ENCODE data around the gene GLYR1. TPM values are rescaled to one million over a fixed set of nuclear protein-coding genes. Genes with fewer than 3 reads are reported as not detected.

Gene GLYR1
- polyA plus RNA-seq, 6 donors from 2014 or later, result 27.8 to 49.6 (median 37.3) TPM

DNA sequence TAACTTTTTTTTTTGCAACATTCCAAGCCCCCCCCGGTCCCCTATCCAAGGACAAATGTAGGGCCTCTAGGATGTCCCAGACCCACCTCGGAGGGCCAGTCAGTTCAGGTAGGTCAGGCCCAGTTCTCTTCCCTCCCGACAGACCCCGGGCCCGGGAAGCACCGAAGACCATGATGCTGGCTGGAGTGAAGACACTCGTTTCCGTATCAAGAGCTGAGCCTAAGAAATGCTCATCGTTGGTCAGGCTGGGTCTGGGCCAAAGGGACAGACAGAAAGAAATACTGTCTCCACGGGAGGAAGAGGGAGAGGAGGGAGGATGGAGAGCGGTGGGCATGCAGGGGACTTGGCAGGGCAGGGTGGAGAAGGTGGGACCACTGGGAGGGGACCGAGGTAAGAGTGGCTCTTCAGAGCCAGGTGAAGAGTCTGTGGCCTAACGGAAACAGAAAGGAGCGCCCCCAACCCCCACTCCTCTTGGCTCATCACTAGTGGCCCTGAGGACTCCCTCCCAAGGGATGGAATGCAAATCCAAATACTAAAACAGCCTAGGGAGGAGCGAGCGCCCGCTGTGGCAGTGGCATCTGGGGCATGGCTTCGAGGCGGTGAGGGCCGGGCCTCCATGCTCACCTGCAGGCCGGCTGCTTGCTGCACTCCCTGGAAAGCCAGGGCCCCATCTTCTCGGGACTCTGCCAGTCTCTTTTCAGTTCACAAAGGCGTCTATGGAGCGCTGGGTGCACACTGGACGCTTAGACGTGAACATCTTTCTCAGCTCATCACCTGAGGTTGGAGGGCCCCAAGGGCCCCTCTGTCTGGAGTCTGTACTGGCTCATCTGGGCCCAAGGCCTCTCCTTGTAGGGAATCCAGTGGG is 43.0 kb downstream of the GLYR1 start:
- Mint-ChIP-seq H3K27ac (peak overlapping the region in 1 of 6 donors; percentile 18), H3K27me3 (no peaks in the 10 kb centered on the region), H3K4me1 (peaks cover 15 to 33% (median 21%) of the 10 kb centered on the region in 3 donors), H3K36me3 (no peaks in the 10 kb centered on the region), H3K4me3 (peak overlapping the region; percentile 39 to 88 (median 77)), H3K9me3 (no peaks in the 10 kb centered on the region)
- no peak for DNase-seq
- no peak for ATAC-seq (ENCODE audit: low read depth in 2 of 2)

DNA sequence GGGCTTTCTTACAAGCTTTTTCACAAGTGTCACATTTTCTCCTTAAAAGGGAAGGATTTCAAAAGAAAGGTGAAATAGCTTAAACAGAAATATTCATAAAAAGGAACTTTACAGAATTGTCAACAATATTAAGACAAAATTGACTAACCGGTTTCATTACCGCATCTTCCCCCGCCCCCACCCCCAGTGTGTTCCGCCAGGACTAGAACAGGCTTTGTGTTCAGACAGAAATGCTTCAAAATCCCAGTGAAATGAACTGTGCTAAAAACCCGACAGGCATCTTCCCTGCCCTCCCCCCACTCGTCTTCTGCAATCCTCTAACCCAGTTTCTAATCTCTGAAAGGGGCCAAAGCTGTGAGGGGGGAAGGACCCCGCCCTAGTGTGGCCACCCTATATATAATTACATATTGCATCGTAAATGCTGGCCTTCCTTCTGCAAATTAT is 43.7 kb downstream of the GLYR1 start:
- ATAC-seq (ENCODE audit: low read depth in 2 of 2) (no peak), DNase-seq (no peak)
- peak overlapping the region; percentile 81 to 92 (median 86) for H3K4me3 Mint-ChIP-seq
- peaks cover 15 to 38% (median 21%) of the 10 kb centered on the region in 3 donors for H3K4me1 Mint-ChIP-seq
- H3K27ac Mint-ChIP-seq, result peak overlapping the region in 4 of 6 donors; percentile 28 to 82 (median 65)
- no peaks in the 10 kb centered on the region for H3K9me3 Mint-ChIP-seq
- H3K27me3 Mint-ChIP-seq, result no peaks in the 10 kb centered on the region
- no peaks in the 10 kb centered on the region for H3K36me3 Mint-ChIP-seq

DNA sequence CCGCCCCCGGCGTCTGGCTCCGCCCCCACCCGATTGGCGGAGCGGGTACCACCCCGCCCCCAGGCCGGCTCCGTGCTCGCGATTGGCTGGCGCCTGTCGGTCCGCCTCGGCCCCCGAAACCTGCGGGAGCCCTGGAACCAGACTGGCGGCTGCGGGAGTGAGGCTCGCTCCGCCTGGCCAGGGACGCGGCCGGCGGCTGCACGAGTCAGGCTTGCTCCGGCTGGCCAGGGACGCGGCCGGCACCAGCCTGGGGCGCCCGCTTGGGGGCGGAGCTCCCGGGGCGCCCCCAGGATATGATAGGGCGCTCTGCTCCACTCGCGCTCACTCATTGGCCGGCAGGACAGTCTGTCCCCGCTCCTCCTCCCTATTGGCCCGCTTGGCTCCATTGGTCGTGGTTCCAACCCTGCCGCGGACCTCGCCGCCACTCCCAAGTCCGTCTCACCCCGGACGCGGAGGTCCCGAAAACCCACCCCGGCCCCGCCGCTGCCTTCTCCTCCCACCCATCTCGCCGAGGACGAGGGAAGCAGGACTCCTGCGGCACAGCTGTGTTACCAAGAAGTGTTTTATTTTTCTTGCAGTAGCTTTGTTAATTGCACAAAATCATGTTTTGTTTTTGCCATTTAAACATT is 44.3 kb downstream of the GLYR1 start:
- ATAC-seq (ENCODE audit: low read depth in 2 of 2), result peak; percentile 80 to 84
- no peaks in the 10 kb centered on the region for H3K9me3 Mint-ChIP-seq
- H3K4me1 Mint-ChIP-seq, result peaks cover 15 to 38% (median 21%) of the 10 kb centered on the region in 3 donors
- DNase-seq, result peak; percentile 93
- H3K27ac Mint-ChIP-seq, result peak overlapping the region; percentile 28 to 83 (median 70)
- H3K4me3 Mint-ChIP-seq, result peak overlapping the region; percentile 81 to 94 (median 87)
- no peaks in the 10 kb centered on the region for H3K36me3 Mint-ChIP-seq
- no peaks in the 10 kb centered on the region for H3K27me3 Mint-ChIP-seq

DNA sequence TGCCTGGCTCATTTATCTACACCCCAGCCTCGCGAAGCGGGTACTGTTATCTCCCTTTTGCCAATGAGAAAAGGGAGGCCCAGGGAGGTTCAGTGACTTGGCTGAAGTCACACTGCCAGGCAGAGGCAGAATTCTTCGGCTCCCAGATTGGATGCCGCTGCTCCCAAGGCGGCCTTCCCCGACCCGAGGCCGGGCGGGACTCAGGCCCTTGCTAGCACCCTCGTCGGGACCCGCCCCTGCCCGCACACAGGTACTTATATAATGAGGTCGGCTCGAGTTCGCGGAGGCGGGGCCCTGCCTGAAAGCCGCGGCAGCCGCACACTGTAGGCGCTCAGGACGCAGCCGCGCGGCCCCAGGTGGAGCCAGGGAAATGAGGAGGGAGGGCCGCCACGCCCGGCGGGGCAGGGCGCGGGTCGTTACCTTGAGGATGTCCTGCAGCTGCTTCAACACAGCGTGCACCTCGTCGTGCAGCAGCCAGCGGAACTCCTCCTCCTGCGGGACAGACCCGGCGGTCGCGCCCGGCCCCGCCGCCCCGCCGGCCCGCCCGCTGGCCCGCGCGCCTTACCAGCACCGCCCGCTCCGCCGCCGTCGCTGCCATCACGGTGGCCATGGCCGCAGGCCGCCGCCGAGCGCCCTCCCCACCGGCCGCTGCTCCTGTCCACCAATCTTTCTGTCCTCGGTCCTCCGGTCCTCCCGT is 45.0 kb downstream of the GLYR1 start, which contains the start of gene ROGDI:
ROGDI (minus strand) TSS at position 672 of the 697 bp plus-strand sequence; CDS start at position 610, 62 bp downstream.
- no peaks in the 10 kb centered on the region for H3K27me3 Mint-ChIP-seq
- peak; percentile 73 to 77 for ATAC-seq (ENCODE audit: low read depth in 2 of 2)
- peak within 1 kb of the TSS; percentile 57 to 93 (median 75) for H3K27ac Mint-ChIP-seq
- no peaks in the 10 kb centered on the region for H3K36me3 Mint-ChIP-seq
- DNase-seq, result peak; percentile 88
- peak within 1 kb of the TSS; percentile 85 to 94 (median 88) for H3K4me3 Mint-ChIP-seq
- H3K4me1 Mint-ChIP-seq, result peaks cover 15 to 38% (median 21%) of the 10 kb centered on the region in 3 donors
- no peaks in the 10 kb centered on the region for H3K9me3 Mint-ChIP-seq

DNA sequence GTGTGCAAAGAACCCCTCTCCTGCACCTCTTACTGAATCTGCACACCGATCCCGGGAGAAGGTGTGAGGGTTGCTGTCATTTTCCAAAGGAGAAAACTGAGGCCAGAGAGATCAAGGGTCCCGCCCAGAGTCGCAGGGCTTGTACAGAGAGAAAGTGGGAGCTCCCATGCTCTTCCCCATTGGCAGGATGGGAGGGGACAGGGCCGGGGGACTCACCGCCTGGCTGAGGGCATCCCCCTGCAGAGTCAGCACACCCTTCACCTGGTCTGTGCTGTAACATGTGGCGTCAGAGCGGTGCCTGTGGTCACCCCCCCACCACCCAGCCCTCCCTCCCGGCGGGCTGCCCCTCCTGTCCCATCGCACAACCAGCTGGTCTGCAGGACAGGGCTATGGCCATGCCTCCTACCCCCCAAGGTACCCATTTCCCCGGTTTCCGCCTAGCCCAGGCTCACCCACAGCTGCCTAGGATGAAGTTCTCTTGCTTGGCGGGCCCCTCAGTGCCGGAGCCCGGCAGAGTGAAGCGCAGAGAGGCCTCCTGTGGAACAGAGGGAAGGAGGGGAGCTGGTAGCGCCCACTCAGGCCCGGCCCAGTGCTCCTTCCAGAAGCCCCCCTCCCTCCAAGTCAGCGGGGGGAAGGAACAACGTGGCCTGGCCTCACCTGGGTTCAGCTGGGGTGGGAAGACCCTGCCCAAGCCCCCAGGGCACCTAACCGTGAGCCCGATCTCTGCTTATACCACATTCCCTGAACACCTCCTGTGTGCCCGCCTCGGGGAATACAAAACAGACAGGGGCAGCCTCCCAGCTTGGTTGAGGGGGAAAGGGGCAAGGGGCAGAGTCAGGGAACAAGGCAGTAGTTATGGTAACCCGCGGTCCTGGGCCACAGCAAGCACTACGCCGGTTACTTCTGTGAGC is 45.8 kb downstream of the GLYR1 start:
- peaks cover 15 to 38% (median 21%) of the 10 kb centered on the region in 3 donors for H3K4me1 Mint-ChIP-seq
- DNase-seq (peak; percentile 12), ATAC-seq (ENCODE audit: low read depth in 2 of 2) (no peak)
- no peaks in the 10 kb centered on the region for H3K27me3 Mint-ChIP-seq
- H3K4me3 Mint-ChIP-seq, result peak overlapping the region; percentile 85 to 94 (median 88)
- no peaks in the 10 kb centered on the region for H3K9me3 Mint-ChIP-seq
- no peaks in the 10 kb centered on the region for H3K36me3 Mint-ChIP-seq
- H3K27ac Mint-ChIP-seq, result peak overlapping the region in 4 of 6 donors; percentile 62 to 94 (median 88)

DNA sequence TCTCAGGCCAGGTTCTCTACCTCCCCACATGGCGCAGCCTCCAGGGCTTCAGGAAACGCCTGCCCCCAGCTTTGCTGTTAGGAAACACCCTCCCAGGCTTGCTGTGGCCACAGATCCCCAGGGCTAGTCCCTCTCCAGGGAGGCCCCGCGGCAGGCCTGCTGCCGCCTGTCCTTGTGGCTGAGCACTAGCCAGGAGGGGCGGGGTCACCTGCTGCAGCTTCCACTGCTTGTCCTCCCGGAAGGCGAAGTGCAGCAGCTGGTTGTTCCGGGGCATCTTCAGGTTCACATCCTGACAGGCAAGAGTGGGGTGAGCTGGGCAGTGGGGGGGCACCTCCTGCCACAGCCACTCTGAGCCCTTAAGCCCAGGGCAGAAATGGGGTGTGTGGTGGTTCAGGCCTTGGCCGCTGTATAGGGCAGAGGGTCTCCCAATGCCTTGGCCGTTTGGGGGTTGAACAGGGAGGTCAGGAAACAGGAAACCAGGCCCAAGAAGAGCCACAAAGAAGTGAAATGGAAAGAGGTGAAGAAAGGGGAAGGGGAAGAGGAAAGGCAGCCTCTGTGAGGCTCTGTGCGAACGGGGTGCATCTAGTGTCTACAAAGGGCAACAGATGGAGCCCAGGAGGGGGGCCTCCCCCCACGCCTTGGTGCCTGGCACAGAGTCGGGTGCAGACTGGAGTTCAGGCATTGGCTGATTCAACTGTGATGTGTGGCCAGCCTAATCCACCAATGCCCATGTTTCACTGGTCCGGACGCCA is 46.6 kb downstream of the GLYR1 start:
- ATAC-seq (ENCODE audit: low read depth in 2 of 2) (no peak), DNase-seq (no peak)
- Mint-ChIP-seq H3K9me3 (no peaks in the 10 kb centered on the region), H3K4me3 (peak overlapping the region; percentile 55 to 87 (median 81)), H3K27ac (peak overlapping the region in 5 of 6 donors; percentile 18 to 94 (median 73)), H3K27me3 (no peaks in the 10 kb centered on the region), H3K36me3 (no peaks in the 10 kb centered on the region), H3K4me1 (peaks cover 15 to 36% (median 21%) of the 10 kb centered on the region in 3 donors)

DNA sequence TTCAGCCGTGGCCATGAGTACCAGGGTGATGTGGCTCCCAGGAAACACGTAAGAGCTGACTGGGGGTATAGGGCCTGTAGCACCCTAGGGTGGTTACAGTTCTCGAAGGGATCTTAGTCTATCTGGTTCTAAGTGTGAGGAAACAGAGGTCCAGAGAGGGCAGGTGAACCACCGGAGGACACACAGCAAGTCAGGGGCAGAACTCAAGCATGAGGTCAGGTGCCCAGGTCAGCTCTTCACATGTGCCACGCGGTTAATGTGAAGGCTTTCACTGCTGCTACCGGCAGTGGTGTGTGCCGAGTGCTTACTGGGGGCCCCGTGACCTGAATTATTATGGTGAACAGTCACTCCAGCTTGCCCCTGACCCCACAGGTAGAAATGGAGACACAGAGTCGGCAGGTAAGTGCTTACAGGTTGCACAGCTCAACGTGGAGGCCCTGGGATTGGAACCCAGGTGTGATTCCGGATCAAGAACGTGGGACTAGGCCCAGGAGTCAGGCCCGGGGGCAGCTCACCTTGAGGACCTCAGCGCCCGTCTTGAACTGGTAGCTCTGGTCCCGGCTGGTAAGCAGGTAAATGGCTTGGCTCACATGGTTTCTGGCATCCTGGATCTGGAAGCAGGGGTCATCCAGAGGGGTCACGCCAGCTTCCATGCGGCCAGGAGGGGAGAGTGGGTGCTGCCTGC is 47.8 kb downstream of the GLYR1 start:
- H3K36me3 Mint-ChIP-seq, result no peaks in the 10 kb centered on the region
- ATAC-seq (ENCODE audit: low read depth in 2 of 2) (no peak), DNase-seq (no peak)
- no peaks in the 10 kb centered on the region for H3K27me3 Mint-ChIP-seq
- H3K4me1 Mint-ChIP-seq, result peaks cover 15 to 36% (median 21%) of the 10 kb centered on the region in 3 donors
- peak overlapping the region in 4 of 8 donors; percentile 15 to 87 (median 46) for H3K4me3 Mint-ChIP-seq
- no peak overlapping the region for H3K27ac Mint-ChIP-seq
- no peaks in the 10 kb centered on the region for H3K9me3 Mint-ChIP-seq

DNA sequence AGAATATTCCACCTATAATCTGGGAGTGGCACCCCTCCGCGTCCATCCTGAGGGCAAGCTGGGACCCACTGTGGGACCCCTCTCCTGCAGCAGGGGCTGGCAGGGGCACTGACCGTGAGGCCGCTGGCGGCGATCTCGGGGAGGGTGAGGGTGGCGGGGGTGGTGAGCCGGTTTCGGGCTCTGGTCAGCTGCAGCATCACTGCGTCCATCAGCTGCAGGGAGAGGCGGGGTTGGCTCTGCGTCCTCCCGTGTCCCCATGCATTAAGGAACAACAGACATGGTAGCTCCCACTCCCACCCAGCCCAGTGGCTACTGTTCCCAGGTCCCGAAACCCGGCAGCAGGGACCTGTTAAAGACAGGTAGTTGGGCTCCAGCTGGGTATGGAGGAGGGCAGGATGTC is 48.6 kb downstream of the GLYR1 start:
- DNase-seq (no peak), ATAC-seq (ENCODE audit: low read depth in 2 of 2) (no peak)
- H3K27ac Mint-ChIP-seq, result no peak overlapping the region
- H3K36me3 Mint-ChIP-seq, result no peaks in the 10 kb centered on the region
- no peak overlapping the region for H3K4me3 Mint-ChIP-seq
- no peaks in the 10 kb centered on the region for H3K9me3 Mint-ChIP-seq
- H3K4me1 Mint-ChIP-seq, result peaks cover 11 to 29% (median 21%) of the 10 kb centered on the region in 3 donors
- H3K27me3 Mint-ChIP-seq, result no peaks in the 10 kb centered on the region

DNA sequence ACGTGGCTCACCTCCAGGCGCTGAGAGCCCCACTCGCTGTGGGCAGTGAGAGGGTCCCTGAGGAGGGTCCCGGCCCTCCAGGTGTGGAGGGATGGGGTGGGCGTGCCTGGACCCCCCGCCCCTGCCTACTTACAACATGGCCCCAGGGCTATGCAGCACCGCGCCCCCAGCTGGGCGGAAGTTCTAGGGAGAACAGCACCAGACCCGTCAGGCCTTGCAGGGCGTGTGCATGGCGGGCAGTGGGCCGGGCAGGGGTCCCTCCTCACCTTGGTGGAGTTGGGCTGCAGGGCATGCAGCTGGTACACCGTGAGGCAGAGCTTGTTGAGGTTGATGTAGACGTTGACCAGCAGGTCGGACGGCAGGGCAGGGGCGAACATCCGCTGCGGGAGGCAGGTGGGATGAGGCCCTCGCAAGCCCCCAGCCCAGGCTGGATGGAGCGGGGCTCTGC is 49.3 kb downstream of the GLYR1 start:
- no peaks in the 10 kb centered on the region for H3K36me3 Mint-ChIP-seq
- no peak for DNase-seq
- no peaks in the 10 kb centered on the region for H3K27me3 Mint-ChIP-seq
- peaks cover 11 to 23% (median 21%) of the 10 kb centered on the region in 3 donors for H3K4me1 Mint-ChIP-seq
- ATAC-seq (ENCODE audit: low read depth in 2 of 2), result no peak
- no peak overlapping the region for H3K4me3 Mint-ChIP-seq
- H3K27ac Mint-ChIP-seq, result no peak overlapping the region
- no peaks in the 10 kb centered on the region for H3K9me3 Mint-ChIP-seq

DNA sequence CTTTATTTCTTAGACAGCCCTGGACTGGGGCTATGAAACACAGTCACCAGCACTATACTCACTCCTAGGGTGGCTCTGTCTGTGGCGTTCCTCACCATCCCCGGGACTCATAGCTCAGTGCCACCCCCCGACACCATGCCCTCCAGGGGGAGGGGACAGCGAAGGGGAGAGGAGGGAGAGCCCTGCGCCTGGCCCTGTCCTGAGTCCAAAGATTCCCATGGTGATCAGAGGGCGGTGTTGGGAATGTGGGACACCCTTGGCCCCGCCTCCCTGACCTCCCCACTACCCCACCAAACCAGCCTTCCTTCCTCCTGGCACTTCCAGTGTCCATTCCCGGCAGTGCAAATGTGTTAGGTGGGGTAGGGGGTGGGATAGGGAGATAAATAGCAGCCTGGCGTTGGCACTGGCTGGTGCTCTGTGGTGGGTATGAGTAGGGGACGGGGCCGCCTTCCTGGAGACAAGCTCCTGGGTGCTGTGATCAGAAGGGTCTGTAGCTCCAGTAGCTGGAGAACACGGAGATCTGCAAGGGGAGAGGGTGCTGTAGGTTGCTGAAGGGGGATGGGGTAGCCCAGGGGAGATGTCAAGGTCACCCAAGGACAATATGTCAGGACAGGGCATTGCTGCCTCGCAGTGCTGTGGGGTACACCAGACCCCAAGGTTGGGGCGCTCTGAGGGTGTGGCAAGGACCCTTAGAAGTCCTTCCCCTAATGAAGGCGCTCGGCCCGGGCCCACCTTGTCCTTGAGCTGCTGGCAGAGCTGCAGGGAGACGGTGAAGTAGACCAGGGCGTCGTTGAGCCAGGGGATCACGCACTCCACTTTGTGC is 49.9 kb downstream of the GLYR1 start:
- Mint-ChIP-seq H3K36me3 (no peaks in the 10 kb centered on the region), H3K27ac (no peak overlapping the region), H3K9me3 (no peaks in the 10 kb centered on the region), H3K4me3 (no peak overlapping the region), H3K4me1 (peaks cover 11 to 22% (median 21%) of the 10 kb centered on the region in 3 donors), H3K27me3 (no peaks in the 10 kb centered on the region)
- ATAC-seq (ENCODE audit: low read depth in 2 of 2) (no peak), DNase-seq (no peak)

Data from naive B cell (primary cell).